Loucy (cell line): ENCODE data around the gene ALPK1.

Experiments
- CTCF ChIP-seq: fragments of 200-600 bp; sonication (generic); conservative IDR thresholded peaks from 2 replicates; pipeline ENCODE4 v1.5.1; 2014; ENCODE audit warnings: mild to moderate bottlenecking, antibody characterized with exemption, low read length
- EZH2phosphoT487 ChIP-seq: fragments of 200-600 bp; IDR thresholded peaks from 2 replicates; pipeline ENCODE4 v1.6.1; 2018; ENCODE audit warnings: antibody characterized with exemption, mild to moderate bottlenecking, moderate library complexity, borderline replicate concordance

GRCh38 chr4:112485930-112486329 is 188.8 kb downstream of the ALPK1 start:
- no peak for TF ChIP-seq CTCF
- TF ChIP-seq EZH2phosphoT487: no peak
